Osteocyte (in vitro differentiated cells): ENCODE data around the gene TBC1D30. TPM values are rescaled to one million over a fixed set of nuclear protein-coding genes. Genes with fewer than 3 reads are reported as not detected.

ENCODE experiments used
- DNase-seq: peaks from one replicate; pipeline ENCODE4 v3.0.0; 2021; ENCODE audit warnings: mixed read lengths; ENCODE audit not compliant: unreplicated experiment; ENCODE audit errors: extremely low spot score
- H3K27ac Mint-ChIP-seq: one replicate; pipeline ENCODE4 v1.8.0; 2021; ENCODE audit warnings: mild to moderate bottlenecking, mixed read lengths; ENCODE audit not compliant: unreplicated experiment
- H3K27me3 Mint-ChIP-seq: one replicate; pipeline ENCODE4 v1.8.0; 2021; ENCODE audit warnings: mixed read lengths; ENCODE audit not compliant: unreplicated experiment
- H3K36me3 Mint-ChIP-seq: one replicate; pipeline ENCODE4 v1.8.0; 2021; ENCODE audit warnings: mixed read lengths; ENCODE audit not compliant: unreplicated experiment
- H3K4me1 Mint-ChIP-seq: one replicate; pipeline ENCODE4 v1.8.0; 2021; ENCODE audit warnings: mixed read lengths; ENCODE audit not compliant: unreplicated experiment
- H3K4me3 Mint-ChIP-seq: one replicate; pipeline ENCODE4 v1.8.0; 2021; ENCODE audit warnings: mild to moderate bottlenecking, moderate library complexity, mixed read lengths; ENCODE audit not compliant: unreplicated experiment
- H3K9me3 Mint-ChIP-seq: one replicate; pipeline ENCODE4 v1.8.0; 2021; ENCODE audit warnings: mixed read lengths; ENCODE audit not compliant: unreplicated experiment
- CTCF ChIP-seq: fragments of 200-600 bp; sonication (generic); IDR thresholded peaks from 2 replicates; pipeline ENCODE4 v1.5.0; 2021; ENCODE audit warnings: antibody characterized with exemption, mild to moderate bottlenecking, moderate library complexity
- total RNA-seq: library from RNA; stranded (reverse); gene quantifications from 2 replicates; pipeline ENCODE4 v1.2.1, GENCODE V29; 2021

TBC1D30 gene
- total RNA-seq, 1 donor from 2014 or later, result 1.2 TPM

GRCh38 chr12:64813723-64814122 is 10.7 kb upstream of the TBC1D30 start:
- Mint-ChIP-seq H3K27ac (no peak overlapping the region), H3K4me1 (no peaks in the 10 kb centered on the region), H3K36me3 (no peaks in the 10 kb centered on the region), H3K4me3 (no peak overlapping the region), H3K27me3 (peaks cover 36% of the 10 kb centered on the region), H3K9me3 (no peaks in the 10 kb centered on the region)
- DNase-seq, result no peak
- no peak for TF ChIP-seq CTCF

GRCh38 chr12:64814432-64814831 is 10.0 kb upstream of the TBC1D30 start:
- DNase-seq, result no peak
- H3K27ac Mint-ChIP-seq, result no peak overlapping the region
- no peaks in the 10 kb centered on the region for H3K9me3 Mint-ChIP-seq
- TF ChIP-seq CTCF, result no peak
- H3K27me3 Mint-ChIP-seq, result peaks cover 31% of the 10 kb centered on the region
- H3K4me1 Mint-ChIP-seq, result no peaks in the 10 kb centered on the region
- H3K4me3 Mint-ChIP-seq, result no peak overlapping the region
- no peaks in the 10 kb centered on the region for H3K36me3 Mint-ChIP-seq

- no peaks in the 10 kb centered on the region for H3K36me3 Mint-ChIP-seq
- peaks cover 3% of the 10 kb centered on the region for H3K9me3 Mint-ChIP-seq
- H3K27ac Mint-ChIP-seq, result no peak overlapping the region
- TF ChIP-seq CTCF, result no peak
- no peak for DNase-seq
- peaks cover 10% of the 10 kb centered on the region for H3K4me1 Mint-ChIP-seq
- H3K4me3 Mint-ChIP-seq, result no peak overlapping the region
- H3K27me3 Mint-ChIP-seq, result peaks cover 37% of the 10 kb centered on the region
Observed at GRCh38 chr12:64819816-64820402, 4.5 kb upstream of the TBC1D30 start.

GRCh38 chr12:64820593-64820992 is 3.9 kb upstream of the TBC1D30 start:
- no peak overlapping the region for H3K4me3 Mint-ChIP-seq
- peaks cover 14% of the 10 kb centered on the region for H3K4me1 Mint-ChIP-seq
- no peaks in the 10 kb centered on the region for H3K36me3 Mint-ChIP-seq
- no peak for TF ChIP-seq CTCF
- DNase-seq, result no peak
- H3K9me3 Mint-ChIP-seq, result peaks cover 3% of the 10 kb centered on the region
- H3K27ac Mint-ChIP-seq, result no peak overlapping the region
- peaks cover 42% of the 10 kb centered on the region for H3K27me3 Mint-ChIP-seq

- Mint-ChIP-seq H3K4me1 (peaks cover 18% of the 10 kb centered on the region), H3K9me3 (peaks cover 3% of the 10 kb centered on the region), H3K36me3 (no peaks in the 10 kb centered on the region), H3K27ac (no peak overlapping the region), H3K4me3 (no peak overlapping the region), H3K27me3 (peaks cover 47% of the 10 kb centered on the region)
- no peak for DNase-seq
- TF ChIP-seq CTCF, result no peak
Observed at GRCh38 chr12:64821116-64821630, 3.3 kb upstream of the TBC1D30 start.
